Esophagus muscularis mucosa (tissue), 4 donors: Measurements from ENCODE around the gene SPAG16. TPM values are rescaled to one million over a fixed set of nuclear protein-coding genes. Genes with fewer than 3 reads are reported as not detected.
"Not testable (repeated sequence)": the region's sequence is repeated elsewhere in the genome, so short reads cannot be mapped to it uniquely, and the experiment has no call there.

Source experiments
- DNase-seq: peaks from one replicate; pipeline ENCODE4 v3.0.0-alpha.2; 2017; ENCODE audit errors: extremely low spot score
- H3K27ac ChIP-seq, 4 donors: fragments of 200-600 bp; sonication (generic); replicated peaks in 1 of 4; 1 replicate in 3 of 4; 2 replicates in 1 of 4; pipeline ENCODE4 v1.5.1; 2016 to 2019; ENCODE audit warnings: mild to moderate bottlenecking in 1 of 4
- H3K27me3 ChIP-seq, 4 donors: fragments of 200-600 bp; sonication (generic); one replicate each; pipeline versions ENCODE4 v1.5.1 to v1.6.0; 2016 to 2019
- H3K36me3 ChIP-seq, 4 donors: fragments of 200-600 bp; sonication (generic); one replicate each; pipeline ENCODE4 v1.5.1; 2016 to 2019
- H3K4me1 ChIP-seq, 4 donors: fragments of 200-600 bp; sonication (generic); one replicate each; pipeline ENCODE4 v1.5.1; 2016 to 2019
- H3K4me3 ChIP-seq, 4 donors: fragments of 200-600 bp; sonication (generic); 1 replicate in 2 of 4; 2 replicates in 2 of 4; pipeline ENCODE4 v1.5.1; 2016 to 2019; ENCODE audit warnings: mild to moderate bottlenecking in 4 of 4, moderate library complexity in 1 of 4
- H3K9me3 ChIP-seq, 4 donors: fragments of 200-600 bp; sonication (generic); 1 replicate in 3 of 4; 2 replicates in 1 of 4; pipeline ENCODE4 v1.5.1; 2016 to 2019
- EP300 ChIP-seq: sonication (generic); formaldehyde crosslinking; IDR thresholded peaks from one replicate; pipeline ENCODE4 v1.6.1; 2017; ENCODE audit warnings: antibody characterized with exemption
- POLR2A ChIP-seq: fragments of 450-650 bp; IDR thresholded peaks from one replicate; pipeline ENCODE4 v1.6.1; 2017; ENCODE audit warnings: antibody characterized with exemption, moderate library complexity, mild to moderate bottlenecking, low read depth
- POLR2AphosphoS5 ChIP-seq, 2 donors: sonication (generic); formaldehyde crosslinking; IDR thresholded peaks; one replicate each; pipeline ENCODE4 v1.6.1; 2017; ENCODE audit warnings: antibody characterized with exemption in 2 of 2
- WGBS: methylation state at CpG from one replicate; pipeline ENCODE4 v1.1.5; 2018; 5-methylcytosine and 5-hydroxymethylcytosine counted together
- intact Hi-C: fragments of 100-400 bp; cut with DNase I; formaldehyde crosslinking; loops from one replicate; pipeline ENCODE4 v1.15.1; 2023
- total RNA-seq, 4 donors: library from RNA; depleted of rRNA; stranded (reverse); fragments of >200 nt; gene quantifications; one replicate each; pipeline versions ENCODE4 v1.1.0 to v1.2.1, GENCODE V29; 2016
- TF ChIP-seq, protein P1 (sequence below), 3 experiments: fragments of 200-600 bp in 2 of 3; fragments of 450-650 bp in 1 of 3; sonication (generic) in 2 of 3; IDR thresholded peaks; one replicate each; pipeline ENCODE4 v1.5.1; 2017 to 2019; ENCODE audit warnings: antibody characterized with exemption in 3 of 3, mild to moderate bottlenecking in 2 of 3, moderate library complexity in 1 of 3

SPAG16 gene
- total RNA-seq, 4 donors from 2014 or later: 26.8 to 36.1 (median 31.0) TPM

DNA sequence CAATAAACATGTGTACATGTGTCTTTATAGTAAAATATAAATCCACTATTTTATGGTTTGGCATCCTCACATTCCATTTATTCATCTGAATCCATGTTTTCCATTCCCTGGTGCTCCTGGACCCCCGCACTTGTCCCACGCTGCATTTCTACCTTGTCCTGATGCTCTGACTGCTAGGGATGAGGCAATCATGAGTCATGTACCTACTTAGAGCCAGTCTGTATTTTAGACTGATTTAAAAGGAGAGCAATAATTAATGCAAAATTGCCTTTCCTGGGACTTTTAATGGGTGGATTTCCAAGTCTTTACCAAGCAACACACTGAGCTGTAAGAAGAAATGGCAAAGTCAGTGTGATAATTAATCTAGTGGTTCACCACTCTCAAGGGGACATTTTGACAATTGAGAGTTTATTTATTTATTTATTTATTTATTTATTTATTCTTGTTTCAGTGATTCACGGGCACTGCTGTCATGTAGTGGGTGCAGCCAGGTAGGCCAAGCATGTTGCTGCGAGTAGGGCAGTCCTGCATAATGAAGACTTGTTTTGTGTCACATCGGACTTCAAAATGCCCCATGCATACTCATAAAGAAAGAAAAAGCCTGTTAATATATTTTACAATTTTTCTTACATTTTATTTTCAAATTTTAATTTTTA, 707.3 kb downstream of the SPAG16 start:
- Histone ChIP-seq H3K36me3 (no peaks in the 10 kb centered on the region), H3K27me3 (no peaks in the 10 kb centered on the region), H3K4me3 (no peak overlapping the region), H3K27ac (no peak overlapping the region), H3K9me3 (no peaks in the 10 kb centered on the region), H3K4me1 (no peaks in the 10 kb centered on the region)
- 74% methylated on average over 5 of the region's 5 CpGs for WGBS
- TF ChIP-seq POLR2A: no peak
- intact Hi-C loops: no loop called here
- no peak for DNase-seq

DNA sequence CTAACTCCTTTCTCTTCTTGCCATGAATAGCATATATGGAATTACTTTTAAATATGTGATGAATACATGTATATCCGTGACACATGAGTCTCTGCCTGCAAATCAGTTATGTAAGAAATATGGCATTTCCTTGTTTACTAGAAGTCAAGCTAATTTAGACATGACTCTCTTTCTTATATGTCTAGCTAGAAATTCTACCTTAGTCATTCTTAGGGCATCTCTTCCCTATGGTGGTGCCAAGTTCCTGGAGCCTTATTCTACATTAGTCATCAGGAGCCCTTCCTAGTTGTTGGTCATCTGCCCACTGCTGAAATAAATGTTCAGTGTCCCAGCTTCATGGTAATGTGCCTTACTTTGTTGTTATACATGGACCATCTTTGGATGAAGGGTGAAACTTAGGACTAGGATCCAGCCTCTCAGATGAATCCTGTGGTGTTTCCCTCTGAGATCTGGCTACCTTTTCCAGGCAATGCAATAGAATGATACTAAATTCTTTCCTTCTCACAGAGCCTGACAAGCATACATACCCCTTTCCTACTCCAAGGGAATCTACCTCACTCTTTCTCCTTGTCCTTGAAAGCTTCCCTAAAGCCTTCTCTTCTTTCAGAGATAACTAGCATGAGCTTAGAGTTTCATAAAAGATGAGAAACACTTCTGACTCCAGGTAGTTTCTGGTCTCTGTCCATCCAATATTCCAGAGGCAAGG, 711.3 kb downstream of the SPAG16 start:
- Histone ChIP-seq H3K4me1 (no peaks in the 10 kb centered on the region), H3K9me3 (no peaks in the 10 kb centered on the region), H3K27ac (no peak overlapping the region), H3K4me3 (no peak overlapping the region), H3K27me3 (no peaks in the 10 kb centered on the region), H3K36me3 (no peaks in the 10 kb centered on the region)
- intact Hi-C loops: no loop called here
- DNase-seq: no peak
- WGBS: 65% methylated on average over 1 of the region's 1 CpG
- no peak for TF ChIP-seq EP300
- no peak for TF ChIP-seq POLR2AphosphoS5 (IDR thresholded peaks at IDR 0.05)
- TF ChIP-seq, protein P1, sequence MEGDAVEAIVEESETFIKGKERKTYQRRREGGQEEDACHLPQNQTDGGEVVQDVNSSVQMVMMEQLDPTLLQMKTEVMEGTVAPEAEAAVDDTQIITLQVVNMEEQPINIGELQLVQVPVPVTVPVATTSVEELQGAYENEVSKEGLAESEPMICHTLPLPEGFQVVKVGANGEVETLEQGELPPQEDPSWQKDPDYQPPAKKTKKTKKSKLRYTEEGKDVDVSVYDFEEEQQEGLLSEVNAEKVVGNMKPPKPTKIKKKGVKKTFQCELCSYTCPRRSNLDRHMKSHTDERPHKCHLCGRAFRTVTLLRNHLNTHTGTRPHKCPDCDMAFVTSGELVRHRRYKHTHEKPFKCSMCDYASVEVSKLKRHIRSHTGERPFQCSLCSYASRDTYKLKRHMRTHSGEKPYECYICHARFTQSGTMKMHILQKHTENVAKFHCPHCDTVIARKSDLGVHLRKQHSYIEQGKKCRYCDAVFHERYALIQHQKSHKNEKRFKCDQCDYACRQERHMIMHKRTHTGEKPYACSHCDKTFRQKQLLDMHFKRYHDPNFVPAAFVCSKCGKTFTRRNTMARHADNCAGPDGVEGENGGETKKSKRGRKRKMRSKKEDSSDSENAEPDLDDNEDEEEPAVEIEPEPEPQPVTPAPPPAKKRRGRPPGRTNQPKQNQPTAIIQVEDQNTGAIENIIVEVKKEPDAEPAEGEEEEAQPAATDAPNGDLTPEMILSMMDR (IDR thresholded peaks at IDR 0.05): no peak
- TF ChIP-seq POLR2A: no peak

DNA sequence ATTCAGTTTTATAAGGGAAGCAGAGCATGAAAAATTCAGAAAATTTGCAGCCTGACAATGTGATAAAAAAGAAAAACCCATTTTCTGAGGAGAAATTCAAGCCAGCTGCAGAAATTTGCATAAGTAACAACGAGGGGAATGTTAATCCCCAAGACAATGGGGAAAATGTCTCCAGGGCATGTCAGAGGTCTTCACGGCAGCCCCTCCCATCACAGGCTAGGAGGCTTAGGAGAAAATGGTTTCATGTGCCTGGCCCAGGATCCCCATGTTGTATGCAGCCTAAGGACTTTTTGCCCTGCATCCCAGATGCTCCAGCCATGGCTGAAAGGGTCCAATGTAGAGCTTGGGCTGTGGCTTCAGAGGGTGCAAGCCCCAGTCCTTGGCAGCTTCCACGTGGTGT, 714.7 kb downstream of the SPAG16 start:
- DNase-seq, intact Hi-C loops, H3K36me3 ChIP-seq, H3K9me3 ChIP-seq, H3K4me3 ChIP-seq, H3K27ac ChIP-seq, H3K27me3 ChIP-seq, H3K4me1 ChIP-seq: not testable (repeated sequence)
- WGBS: 66% methylated on average over 3 of the region's 3 CpGs

DNA sequence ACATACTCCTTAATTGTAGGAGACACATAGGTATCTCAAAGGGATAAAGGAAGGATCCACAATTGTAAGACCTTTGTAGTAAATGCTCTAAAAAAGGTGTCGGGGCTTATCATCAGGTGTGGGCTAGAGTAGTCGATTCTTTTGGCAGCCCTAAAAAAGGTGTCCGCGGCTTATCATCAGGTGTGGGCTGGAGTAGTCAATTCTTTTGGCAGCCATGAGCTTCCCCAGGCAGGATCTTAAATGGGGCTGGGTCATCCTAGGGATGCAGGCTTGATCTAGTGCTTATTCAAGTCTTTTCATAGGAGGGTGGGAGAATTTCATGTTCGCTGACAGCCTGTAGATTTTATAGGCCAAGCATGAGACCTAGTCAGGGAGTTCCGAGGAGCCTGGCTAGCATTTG, 720.2 kb downstream of the SPAG16 start:
- no peaks in the 10 kb centered on the region for H3K9me3 ChIP-seq
- no peaks in the 10 kb centered on the region for H3K4me1 ChIP-seq
- DNase-seq: no peak
- no peaks in the 10 kb centered on the region for H3K36me3 ChIP-seq
- H3K27ac ChIP-seq: no peak overlapping the region
- no peaks in the 10 kb centered on the region for H3K27me3 ChIP-seq
- no peak for TF ChIP-seq EP300
- TF ChIP-seq, protein P1 (IDR thresholded peaks at IDR 0.05): no peak
- no peak for TF ChIP-seq POLR2AphosphoS5 (IDR thresholded peaks at IDR 0.05)
- TF ChIP-seq POLR2A: no peak
- H3K4me3 ChIP-seq: no peak overlapping the region
- intact Hi-C loops: no loop called here
- WGBS: 94% methylated on average over 6 of the region's 6 CpGs

DNA sequence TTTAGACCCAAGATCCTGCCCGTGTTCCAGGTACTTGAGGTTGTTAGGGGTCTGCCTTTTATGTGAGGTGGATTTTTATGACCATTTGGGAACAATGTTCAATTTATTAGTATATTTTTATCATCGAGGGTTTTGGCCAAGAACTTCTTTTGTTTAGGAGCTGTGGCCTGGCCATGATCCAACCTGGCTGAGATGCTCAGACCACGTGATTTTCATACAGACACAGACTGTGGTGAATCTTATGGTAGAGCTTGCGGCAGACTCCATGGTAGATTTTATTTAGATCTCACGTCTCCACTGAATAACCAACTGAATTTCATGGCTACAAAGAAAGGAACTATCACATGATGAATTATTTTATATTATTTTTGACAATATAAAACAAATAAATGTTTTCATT, 721.1 kb downstream of the SPAG16 start:
- Histone ChIP-seq H3K4me1 (no peaks in the 10 kb centered on the region), H3K36me3 (no peaks in the 10 kb centered on the region), H3K4me3 (no peak overlapping the region), H3K9me3 (no peaks in the 10 kb centered on the region), H3K27ac (no peak overlapping the region), H3K27me3 (no peaks in the 10 kb centered on the region)
- TF ChIP-seq POLR2AphosphoS5 (IDR thresholded peaks at IDR 0.05): no peak
- no peak for TF ChIP-seq POLR2A
- no peak for TF ChIP-seq EP300
- TF ChIP-seq, protein P1 (IDR thresholded peaks at IDR 0.05): no peak
- WGBS: 75% methylated on average over 5 of the region's 5 CpGs
- intact Hi-C loops: no loop called here
- no peak for DNase-seq
